ENCODE data around the gene COG7.
"Not testable (repeated sequence)": the region's sequence is repeated elsewhere in the genome, so short reads cannot be mapped to it uniquely, and the experiment has no call there.

Gene COG7

GRCh38 chr16:23496821-23497542 lies 44.0 kb upstream of the COG7 start:
- Histone ChIP-seq H3K9me3 (ENCODE audit: low read depth, low read length) (no peaks in the 10 kb centered on the region), H3K4me3 (no peak overlapping the region), H3K9ac (ENCODE audit: insufficient read length) (no peak overlapping the region), H3K27ac (peak overlapping the region; percentile 5; the same call in 1 of the 2 replicates), H3K36me3 (ENCODE audit: insufficient read depth, low read length) (peaks cover 51% of the 10 kb centered on the region)
- TF ChIP-seq EZH2 (IDR thresholded peaks at IDR 0.05) (no peak), POLR2AphosphoS5 (IDR thresholded peaks at IDR 0.05; ENCODE audit: borderline replicate concordance, low read depth, low read length) (no peak), FOXP2 (optimal IDR thresholded peaks at IDR 0.05; ENCODE audit: control extremely low read depth, extremely low read length, insufficient read depth) (no peak)
- no peak for DNase-seq (ENCODE audit: low read depth, low spot score)

GRCh38 chr16:23495671-23496070 lies 42.7 kb upstream of the COG7 start:
- H3K9ac ChIP-seq (ENCODE audit: insufficient read length): no peak overlapping the region
- H3K4me3 ChIP-seq: no peak overlapping the region
- TF ChIP-seq EZH2 (IDR thresholded peaks at IDR 0.05) (no peak), POLR2AphosphoS5 (IDR thresholded peaks at IDR 0.05; ENCODE audit: borderline replicate concordance, low read depth, low read length) (no peak), FOXP2 (optimal IDR thresholded peaks at IDR 0.05; ENCODE audit: control extremely low read depth, extremely low read length, insufficient read depth) (no peak)
- no peaks in the 10 kb centered on the region for H3K9me3 ChIP-seq (ENCODE audit: low read depth, low read length)
- DNase-seq (ENCODE audit: low read depth, low spot score): no peak
- peaks cover 57% of the 10 kb centered on the region for H3K36me3 ChIP-seq (ENCODE audit: insufficient read depth, low read length)
- no peak overlapping the region for H3K27ac ChIP-seq

- Histone ChIP-seq H3K36me3 (ENCODE audit: insufficient read depth, low read length) (peaks cover 70% of the 10 kb centered on the region), H3K9me3 (ENCODE audit: low read depth, low read length) (no peaks in the 10 kb centered on the region), H3K4me3 (no peak overlapping the region), H3K27ac (no peak overlapping the region), H3K9ac (ENCODE audit: insufficient read length) (no peak overlapping the region)
- DNase-seq (ENCODE audit: low read depth, low spot score): no peak
- TF ChIP-seq POLR2AphosphoS5 (IDR thresholded peaks at IDR 0.05; ENCODE audit: borderline replicate concordance, low read depth, low read length) (no peak), FOXP2 (optimal IDR thresholded peaks at IDR 0.05; ENCODE audit: control extremely low read depth, extremely low read length, insufficient read depth) (no peak), EZH2 (IDR thresholded peaks at IDR 0.05) (no peak)
These were observed 41.2 kb upstream of the COG7 start for GRCh38 chr16:23494188-23494587.

GRCh38 chr16:23491490-23492391 lies 38.8 kb upstream of the COG7 start:
- no peak overlapping the region for H3K9ac ChIP-seq (ENCODE audit: insufficient read length)
- peaks cover 89% of the 10 kb centered on the region for H3K36me3 ChIP-seq (ENCODE audit: insufficient read depth, low read length)
- H3K4me3 ChIP-seq: no peak overlapping the region
- TF ChIP-seq EZH2 (IDR thresholded peaks at IDR 0.05) (no peak), FOXP2 (optimal IDR thresholded peaks at IDR 0.05; ENCODE audit: control extremely low read depth, extremely low read length, insufficient read depth) (no peak), POLR2AphosphoS5 (IDR thresholded peaks at IDR 0.05; ENCODE audit: borderline replicate concordance, low read depth, low read length) (no peak)
- H3K9me3 ChIP-seq (ENCODE audit: low read depth, low read length): no peaks in the 10 kb centered on the region
- 0 out of 2 replicates have a peak overlapping the region, but pooled peaks have one; percentile 19 for H3K27ac ChIP-seq
- DNase-seq (ENCODE audit: low read depth, low spot score): no peak

GRCh38 chr16:23486480-23486879 lies 33.5 kb upstream of the COG7 start:
- H3K36me3 ChIP-seq (ENCODE audit: insufficient read depth, low read length): peaks cover 92% of the 10 kb centered on the region
- H3K9ac ChIP-seq (ENCODE audit: insufficient read length): no peak overlapping the region
- no peak for TF ChIP-seq POLR2AphosphoS5 (IDR thresholded peaks at IDR 0.05; ENCODE audit: borderline replicate concordance, low read depth, low read length)
- TF ChIP-seq FOXP2 (optimal IDR thresholded peaks at IDR 0.05; ENCODE audit: control extremely low read depth, extremely low read length, insufficient read depth): no peak
- TF ChIP-seq EZH2 (IDR thresholded peaks at IDR 0.05): no peak
- no peak overlapping the region for H3K27ac ChIP-seq
- no peak for DNase-seq (ENCODE audit: low read depth, low spot score)
- no peaks in the 10 kb centered on the region for H3K9me3 ChIP-seq (ENCODE audit: low read depth, low read length)
- H3K4me3 ChIP-seq: no peak overlapping the region

GRCh38 chr16:23485841-23486240 lies 32.9 kb upstream of the COG7 start:
- Histone ChIP-seq H3K4me3 (no peak overlapping the region), H3K27ac (no peak overlapping the region), H3K9ac (ENCODE audit: insufficient read length) (no peak overlapping the region), H3K9me3 (ENCODE audit: low read depth, low read length) (no peaks in the 10 kb centered on the region), H3K36me3 (ENCODE audit: insufficient read depth, low read length) (peaks cover 92% of the 10 kb centered on the region)
- DNase-seq (ENCODE audit: low read depth, low spot score): no peak
- TF ChIP-seq POLR2AphosphoS5 (IDR thresholded peaks at IDR 0.05; ENCODE audit: borderline replicate concordance, low read depth, low read length): no peak
- no peak for TF ChIP-seq FOXP2 (optimal IDR thresholded peaks at IDR 0.05; ENCODE audit: control extremely low read depth, extremely low read length, insufficient read depth)
- no peak for TF ChIP-seq EZH2 (IDR thresholded peaks at IDR 0.05)

GRCh38 chr16:23485257-23485614 lies 32.2 kb upstream of the COG7 start:
- Histone ChIP-seq H3K4me3 (no peak overlapping the region), H3K36me3 (ENCODE audit: insufficient read depth, low read length) (peaks cover 93% of the 10 kb centered on the region), H3K27ac (no peak overlapping the region), H3K9ac (ENCODE audit: insufficient read length) (no peak overlapping the region), H3K9me3 (ENCODE audit: low read depth, low read length) (no peaks in the 10 kb centered on the region)
- no peak for DNase-seq (ENCODE audit: low read depth, low spot score)
- no peak for TF ChIP-seq POLR2AphosphoS5 (IDR thresholded peaks at IDR 0.05; ENCODE audit: borderline replicate concordance, low read depth, low read length)
- no peak for TF ChIP-seq EZH2 (IDR thresholded peaks at IDR 0.05)
- TF ChIP-seq FOXP2 (optimal IDR thresholded peaks at IDR 0.05; ENCODE audit: control extremely low read depth, extremely low read length, insufficient read depth): no peak

- H3K9me3 ChIP-seq (ENCODE audit: low read depth, low read length): no peaks in the 10 kb centered on the region
- no peak overlapping the region for H3K9ac ChIP-seq (ENCODE audit: insufficient read length)
- DNase-seq (ENCODE audit: low read depth, low spot score): no peak
- TF ChIP-seq EZH2 (IDR thresholded peaks at IDR 0.05) (no peak), POLR2AphosphoS5 (IDR thresholded peaks at IDR 0.05; ENCODE audit: borderline replicate concordance, low read depth, low read length) (no peak), FOXP2 (optimal IDR thresholded peaks at IDR 0.05; ENCODE audit: control extremely low read depth, extremely low read length, insufficient read depth) (no peak)
- H3K36me3 ChIP-seq (ENCODE audit: insufficient read depth, low read length): peaks cover 93% of the 10 kb centered on the region
- H3K27ac ChIP-seq: no peak overlapping the region
- H3K4me3 ChIP-seq: no peak overlapping the region
These were observed 31.7 kb upstream of the COG7 start for GRCh38 chr16:23484510-23485256.

GRCh38 chr16:23483492-23483891 lies 30.5 kb upstream of the COG7 start:
- H3K36me3 ChIP-seq (ENCODE audit: insufficient read depth, low read length): peaks cover 93% of the 10 kb centered on the region
- not testable (repeated sequence) for DNase-seq (ENCODE audit: low read depth, low spot score); H3K27ac ChIP-seq; H3K9ac ChIP-seq (ENCODE audit: insufficient read length); H3K4me3 ChIP-seq; H3K9me3 ChIP-seq (ENCODE audit: low read depth, low read length)

Measured in SK-N-MC (cell line).